Loucy (cell line): Measurements from ENCODE around the gene RRP8.

Source experiments
- H2AFZ ChIP-seq: fragments of 200-600 bp; sonication (generic); 2 replicates; pipeline ENCODE4 v1.6.0; 2016; ENCODE audit warnings: antibody characterized with exemption, mild to moderate bottlenecking, low read length, moderate library complexity
- H3F3A ChIP-seq: fragments of 200-600 bp; 2 replicates; pipeline ENCODE4 v1.6.0; 2016; ENCODE audit warnings: antibody characterized with exemption, low read depth, mild to moderate bottlenecking
- H3K27me3 ChIP-seq: fragments of 200-600 bp; sonication (generic); 2 replicates; pipeline ENCODE4 v1.6.1; 2014; ENCODE audit warnings: low read length, mild to moderate bottlenecking; ENCODE audit not compliant: insufficient read depth, poor library complexity, severe bottlenecking
- H3K36me3 ChIP-seq: fragments of 200-600 bp; sonication (generic); 2 replicates; pipeline ENCODE4 v1.6.1; 2016; ENCODE audit warnings: low read length; ENCODE audit not compliant: insufficient read depth
- H3K4me1 ChIP-seq: fragments of 200-600 bp; sonication (generic); 2 replicates; pipeline ENCODE4 v1.5.1; 2014; ENCODE audit warnings: low read length, mild to moderate bottlenecking; ENCODE audit not compliant: insufficient read depth, poor library complexity, severe bottlenecking
- H3K4me2 ChIP-seq: fragments of 200-600 bp; sonication (generic); 2 replicates; pipeline ENCODE4 v1.6.0; 2014; ENCODE audit warnings: antibody characterized with exemption, low read length, low read depth, mild to moderate bottlenecking; ENCODE audit not compliant: poor library complexity, severe bottlenecking
- H3K4me3 ChIP-seq: fragments of 200-600 bp; sonication (generic); 2 replicates; pipeline ENCODE4 v1.5.1; 2014; ENCODE audit warnings: low read length, mild to moderate bottlenecking, mixed read lengths; ENCODE audit not compliant: poor library complexity, severe bottlenecking
- H3K79me2 ChIP-seq: fragments of 200-600 bp; sonication (generic); 2 replicates; pipeline ENCODE4 v1.6.1; 2014; ENCODE audit warnings: low read length; ENCODE audit not compliant: insufficient read depth
- H3K9ac ChIP-seq: fragments of 200-600 bp; sonication (generic); 2 replicates; pipeline ENCODE4 v1.6.0; 2014; ENCODE audit warnings: mild to moderate bottlenecking, low read depth, low read length, moderate library complexity; ENCODE audit not compliant: poor library complexity, severe bottlenecking
- H3K9me2 ChIP-seq: fragments of 200-600 bp; sonication (generic); replicated peaks from 2 replicates; pipeline ENCODE4 v1.6.1; 2016; ENCODE audit warnings: low read depth, low read length, mixed read lengths
- H3K9me3 ChIP-seq: fragments of 200-600 bp; sonication (generic); 2 replicates; pipeline ENCODE4 v1.6.1; 2014; ENCODE audit warnings: mild to moderate bottlenecking, antibody characterized with exemption, low read length, low read depth; ENCODE audit not compliant: insufficient read depth
- H4K20me1 ChIP-seq: fragments of 200-600 bp; sonication (generic); 2 replicates; pipeline ENCODE4 v1.6.0; 2014; ENCODE audit warnings: antibody characterized with exemption, low read length, mild to moderate bottlenecking; ENCODE audit not compliant: insufficient read depth, poor library complexity, severe bottlenecking
- CTCF ChIP-seq: fragments of 200-600 bp; sonication (generic); conservative IDR thresholded peaks from 2 replicates; pipeline ENCODE4 v1.5.1; 2014; ENCODE audit warnings: mild to moderate bottlenecking, antibody characterized with exemption, low read length
- EZH2phosphoT487 ChIP-seq: fragments of 200-600 bp; IDR thresholded peaks from 2 replicates; pipeline ENCODE4 v1.6.1; 2018; ENCODE audit warnings: antibody characterized with exemption, mild to moderate bottlenecking, moderate library complexity, borderline replicate concordance

The RRP8 gene

GRCh38 chr11:6636480-6636879, 33.1 kb upstream of the RRP8 start:
- TF ChIP-seq CTCF (no peak), EZH2phosphoT487 (no peak)

GRCh38 chr11:6635082-6635932, 31.9 kb upstream of the RRP8 start:
- H3K9me3 ChIP-seq: no peaks in the 10 kb centered on the region
- H3F3A ChIP-seq: no peaks in the 10 kb centered on the region
- no peak for TF ChIP-seq CTCF
- no peak for TF ChIP-seq EZH2phosphoT487
- H3K27me3 ChIP-seq: no peaks in the 10 kb centered on the region
- no peak overlapping the region for H3K4me3 ChIP-seq
- H4K20me1 ChIP-seq: no peaks in the 10 kb centered on the region
- peak overlapping the region; percentile 13 for H3K9ac ChIP-seq
- H3K4me2 ChIP-seq: peak overlapping the region; percentile 38
- H3K36me3 ChIP-seq: no peaks in the 10 kb centered on the region
- H3K79me2 ChIP-seq: no peaks in the 10 kb centered on the region
- H3K9me2 ChIP-seq: no peaks in the 10 kb centered on the region
- H3K4me1 ChIP-seq: peaks cover 16% of the 10 kb centered on the region
- H2AFZ ChIP-seq: peak overlapping the region; percentile 50; the same call in 1 of the 2 replicates

More at GRCh38 chr11:6636480-6636879, 33.1 kb upstream of the RRP8 start:
- Histone ChIP-seq H3K27me3 (no peaks in the 10 kb centered on the region), H3F3A (no peaks in the 10 kb centered on the region), H3K4me3 (no peak overlapping the region), H4K20me1 (no peaks in the 10 kb centered on the region), H3K4me1 (peaks cover 16% of the 10 kb centered on the region), H3K79me2 (no peaks in the 10 kb centered on the region), H3K9me2 (no peaks in the 10 kb centered on the region), H2AFZ (no peak overlapping the region), H3K9ac (no peak overlapping the region), H3K36me3 (no peaks in the 10 kb centered on the region), H3K4me2 (no peak overlapping the region), H3K9me3 (no peaks in the 10 kb centered on the region)

GRCh38 chr11:6634534-6634933, 31.1 kb upstream of the RRP8 start:
- no peak for TF ChIP-seq CTCF
- no peak for TF ChIP-seq EZH2phosphoT487
- no peak overlapping the region for H3K9ac ChIP-seq

More at GRCh38 chr11:6634534-6634933, 31.1 kb upstream of the RRP8 start:
- Histone ChIP-seq H3F3A (no peaks in the 10 kb centered on the region), H3K79me2 (no peaks in the 10 kb centered on the region), H3K36me3 (no peaks in the 10 kb centered on the region), H3K9me2 (no peaks in the 10 kb centered on the region), H3K4me2 (no peak overlapping the region), H3K27me3 (no peaks in the 10 kb centered on the region), H3K4me3 (no peak overlapping the region), H3K4me1 (peaks cover 15% of the 10 kb centered on the region), H3K9me3 (no peaks in the 10 kb centered on the region), H2AFZ (no peak overlapping the region), H4K20me1 (no peaks in the 10 kb centered on the region)
